ENCODE data around the gene BNIP2. TPM values are rescaled to one million over a fixed set of nuclear protein-coding genes. Genes with fewer than 3 reads are reported as not detected.
A peak's percentile ranks its signal among the peaks of the same experiment; 100 is the strongest.

Gene BNIP2
- total RNA-seq, 1 donor: 161 TPM

DNA sequence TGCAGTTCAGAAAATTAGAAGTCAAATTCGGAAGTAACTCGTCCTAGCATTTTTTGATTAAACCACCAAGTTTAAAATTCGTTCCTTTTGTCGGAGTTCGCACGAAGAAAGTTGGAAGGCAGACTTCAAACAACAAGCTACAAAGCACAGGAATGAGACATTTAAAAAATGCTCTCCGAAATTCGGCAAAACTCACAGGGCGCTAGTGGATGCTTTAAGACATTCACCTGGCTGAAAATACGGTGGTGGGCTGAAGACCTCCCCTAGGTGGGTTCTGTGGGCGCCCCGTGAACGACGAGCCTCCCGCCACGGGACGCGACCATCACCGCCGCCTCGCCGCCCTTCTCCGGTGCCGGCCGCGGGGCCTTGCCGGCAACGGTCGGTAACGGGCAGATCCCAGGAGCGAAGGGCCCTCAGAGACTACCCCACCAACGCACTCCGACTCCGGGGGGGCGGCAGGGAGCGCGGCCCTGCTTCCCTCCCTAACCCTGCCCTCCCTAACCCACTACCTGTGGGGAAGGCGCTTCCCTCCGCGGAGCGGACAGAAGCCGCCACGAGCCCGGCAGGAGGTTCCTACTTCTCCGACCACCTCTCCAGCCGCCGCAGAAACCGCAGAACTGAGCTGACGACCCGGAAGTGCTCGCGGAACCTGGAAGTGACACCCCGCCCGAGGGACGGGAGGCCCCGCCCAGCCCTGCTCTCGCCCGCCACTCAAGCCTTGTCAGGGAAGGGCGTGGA is 32.1 kb downstream of the BNIP2 start, which contains the start of gene GTF2A2:
GTF2A2 (minus strand) TSS at position 619 of the 738 bp plus-strand sequence. CDS start 5,238 bp downstream, outside the sequence.
- H3K27ac ChIP-seq (ENCODE audit: low read depth, low read length): peak within 1 kb of the TSS; percentile 73
- H4K20me1 ChIP-seq (ENCODE audit: insufficient read depth, low read length): peaks cover 27% of the 10 kb centered on the region
- H3K79me2 ChIP-seq (ENCODE audit: insufficient read depth, low read length): peaks cover 54% of the 10 kb centered on the region
- H2AFZ ChIP-seq (ENCODE audit: low read length): peak within 1 kb of the TSS; percentile 79
- H3K4me3 ChIP-seq (ENCODE audit: insufficient read depth, low read length): peak within 1 kb of the TSS; percentile 91
- peak; percentile 95 for DNase-seq (ENCODE audit: insufficient read length, low spot score, missing footprints)
- peaks cover 20% of the 10 kb centered on the region for H3K36me3 ChIP-seq (ENCODE audit: insufficient read depth, low read length)
- no peaks in the 10 kb centered on the region for H3K27me3 ChIP-seq (ENCODE audit: insufficient read depth, low read length)
- no peaks in the 10 kb centered on the region for H3K9me3 ChIP-seq (ENCODE audit: low read depth, low read length)
- peak within 1 kb of the TSS; percentile 88 for H3K4me2 ChIP-seq (ENCODE audit: insufficient read depth, low read length)
- no peak for TF ChIP-seq CTCF (IDR thresholded peaks at IDR 0.05; ENCODE audit: extremely low read depth, low read depth, low read length)
- peaks cover 11% of the 10 kb centered on the region for H3K4me1 ChIP-seq (ENCODE audit: insufficient read depth, low read length)

- Histone ChIP-seq H2AFZ (ENCODE audit: low read length) (no peak overlapping the region), H3K9me3 (ENCODE audit: low read depth, low read length) (no peaks in the 10 kb centered on the region), H3K4me1 (ENCODE audit: insufficient read depth, low read length) (peaks cover 9% of the 10 kb centered on the region), H3K36me3 (ENCODE audit: insufficient read depth, low read length) (peaks cover 26% of the 10 kb centered on the region), H3K79me2 (ENCODE audit: insufficient read depth, low read length) (peaks cover 63% of the 10 kb centered on the region), H3K27me3 (ENCODE audit: insufficient read depth, low read length) (no peaks in the 10 kb centered on the region), H4K20me1 (ENCODE audit: insufficient read depth, low read length) (peaks cover 27% of the 10 kb centered on the region), H3K4me2 (ENCODE audit: insufficient read depth, low read length) (no peak overlapping the region), H3K4me3 (ENCODE audit: insufficient read depth, low read length) (no peak overlapping the region), H3K27ac (ENCODE audit: low read depth, low read length) (no peak overlapping the region)
- DNase-seq (ENCODE audit: insufficient read length, low spot score, missing footprints): no peak
- TF ChIP-seq CTCF (IDR thresholded peaks at IDR 0.05; ENCODE audit: extremely low read depth, low read depth, low read length): no peak
These were observed 35.1 kb downstream of the BNIP2 start for GRCh38 chr15:59654046-59654445.

- Histone ChIP-seq H3K4me1 (ENCODE audit: insufficient read depth, low read length) (no peaks in the 10 kb centered on the region), H3K27ac (ENCODE audit: low read depth, low read length) (no peak overlapping the region), H4K20me1 (ENCODE audit: insufficient read depth, low read length) (peaks cover 16% of the 10 kb centered on the region), H2AFZ (ENCODE audit: low read length) (no peak overlapping the region), H3K4me2 (ENCODE audit: insufficient read depth, low read length) (no peak overlapping the region), H3K9me3 (ENCODE audit: low read depth, low read length) (no peaks in the 10 kb centered on the region), H3K4me3 (ENCODE audit: insufficient read depth, low read length) (no peak overlapping the region), H3K79me2 (ENCODE audit: insufficient read depth, low read length) (peaks cover 33% of the 10 kb centered on the region), H3K36me3 (ENCODE audit: insufficient read depth, low read length) (peaks cover 34% of the 10 kb centered on the region), H3K27me3 (ENCODE audit: insufficient read depth, low read length) (no peaks in the 10 kb centered on the region)
- no peak for DNase-seq (ENCODE audit: insufficient read length, low spot score, missing footprints)
- TF ChIP-seq CTCF (IDR thresholded peaks at IDR 0.05; ENCODE audit: extremely low read depth, low read depth, low read length): no peak
These were observed 39.5 kb downstream of the BNIP2 start for GRCh38 chr15:59649603-59650002.

- H2AFZ ChIP-seq (ENCODE audit: low read length): no peak overlapping the region
- no peak for DNase-seq (ENCODE audit: insufficient read length, low spot score, missing footprints)
- H3K27me3 ChIP-seq (ENCODE audit: insufficient read depth, low read length): no peaks in the 10 kb centered on the region
- H3K4me3 ChIP-seq (ENCODE audit: insufficient read depth, low read length): no peak overlapping the region
- no peak overlapping the region for H3K27ac ChIP-seq (ENCODE audit: low read depth, low read length)
- peaks cover 37% of the 10 kb centered on the region for H3K36me3 ChIP-seq (ENCODE audit: insufficient read depth, low read length)
- no peak for TF ChIP-seq CTCF (IDR thresholded peaks at IDR 0.05; ENCODE audit: extremely low read depth, low read depth, low read length)
- no peaks in the 10 kb centered on the region for H3K4me1 ChIP-seq (ENCODE audit: insufficient read depth, low read length)
- peaks cover 3% of the 10 kb centered on the region for H4K20me1 ChIP-seq (ENCODE audit: insufficient read depth, low read length)
- no peaks in the 10 kb centered on the region for H3K9me3 ChIP-seq (ENCODE audit: low read depth, low read length)
- H3K4me2 ChIP-seq (ENCODE audit: insufficient read depth, low read length): no peak overlapping the region
- H3K79me2 ChIP-seq (ENCODE audit: insufficient read depth, low read length): peaks cover 15% of the 10 kb centered on the region
These were observed 42.0 kb downstream of the BNIP2 start for GRCh38 chr15:59647085-59647484.

Measured in osteoblast (primary cell).